Uterus (tissue), 4 donors: ENCODE results near the gene OTOP3. TPM values are rescaled to one million over a fixed set of nuclear protein-coding genes. Genes with fewer than 3 reads are reported as not detected.

Source experiments
- DNase-seq, 2 donors: peaks; one replicate each; pipeline ENCODE4 v3.0.0-alpha.2; 2019 to 2020
- H3K27ac ChIP-seq, 2 donors: fragments of 200-600 bp; sonication (generic); 1 replicate in 1 of 2; 2 replicates in 1 of 2; pipeline ENCODE4 v1.5.1; 2016 to 2018
- H3K27me3 ChIP-seq, 2 donors: fragments of 200-600 bp; sonication (generic); one replicate each; pipeline ENCODE4 v1.5.1; 2018 to 2019; ENCODE audit warnings: control low read depth in 1 of 2
- H3K36me3 ChIP-seq, 2 donors: fragments of 200-600 bp; sonication (generic); one replicate each; pipeline ENCODE4 v1.5.1; 2019; ENCODE audit warnings: control low read depth in 1 of 2
- H3K4me1 ChIP-seq, 2 donors: fragments of 200-600 bp; sonication (generic); one replicate each; pipeline ENCODE4 v1.5.1; 2018 to 2019; ENCODE audit warnings: control low read depth in 1 of 2
- H3K4me3 ChIP-seq, 2 donors: fragments of 200-600 bp; sonication (generic); 1 replicate in 1 of 2; 2 replicates in 1 of 2; pipeline ENCODE4 v1.5.1; 2018 to 2019; ENCODE audit warnings: mild to moderate bottlenecking in 1 of 2
- H3K9me3 ChIP-seq, 2 donors: fragments of 200-600 bp; sonication (generic); one replicate each; pipeline ENCODE4 v1.5.1; 2019; ENCODE audit warnings: control low read depth in 1 of 2
- CTCF ChIP-seq, 4 experiments: fragments of 200-600 bp in 2 of 4; fragments of 450-650 bp in 2 of 4; sonication (generic) in 2 of 4; IDR thresholded peaks; one replicate each; pipeline ENCODE4 v1.5.1; 2016 to 2019; ENCODE audit warnings: antibody characterized with exemption in 4 of 4, mild to moderate bottlenecking in 2 of 4, moderate library complexity in 1 of 4
- POLR2A ChIP-seq, 2 donors: fragments of 450-650 bp; IDR thresholded peaks; one replicate each; pipeline ENCODE4 v1.6.1; 2016; ENCODE audit warnings: antibody characterized with exemption in 2 of 2, mild to moderate bottlenecking in 1 of 2, moderate library complexity in 1 of 2
- intact Hi-C: fragments of 100-400 bp; cut with DNase I; formaldehyde crosslinking; loops from one replicate; pipeline ENCODE4 v1.15.1; 2023; ENCODE audit warnings: low total_unique reads
- total RNA-seq, 4 donors: library from RNA; depleted of rRNA in 3 of 4; stranded (reverse); fragments of >200 nt in 3 of 4; gene quantifications; one replicate each; pipeline versions ENCODE4 v1.1.0 to v1.2.4, GENCODE V29; 2014 to 2023
- donor health status: DM: yes; HTN: yes; CAD: no.

The OTOP3 gene
- total RNA-seq, 4 donors from 2014 or later = not detected

GRCh38 chr17:74962622-74963394 lies 27.1 kb downstream of the OTOP3 start:
- no peak overlapping the region for H3K27ac ChIP-seq
- intact Hi-C loops = loop anchor here (10.0 kb wide), 2 partner anchors 52 to 242 kb away; partner anchors contain the start of genes MRPL58 and NUP85

GRCh38 chr17:74963656-74964055 lies 28.0 kb downstream of the OTOP3 start:
- TF ChIP-seq CTCF (IDR thresholded peaks at IDR 0.05) (no peak), POLR2A (IDR thresholded peaks at IDR 0.05) (no peak)
- no peaks in the 10 kb centered on the region for H3K4me1 ChIP-seq
- no peak overlapping the region for H3K27ac ChIP-seq
- intact Hi-C loops = loop anchor here (10.0 kb wide), 2 partner anchors 51 to 241 kb away; partner anchors contain the start of genes MRPL58 and NUP85
- DNase-seq = no peak
- H3K36me3 ChIP-seq = no peaks in the 10 kb centered on the region
- no peak overlapping the region for H3K4me3 ChIP-seq
- H3K9me3 ChIP-seq = no peaks in the 10 kb centered on the region
- no peaks in the 10 kb centered on the region for H3K27me3 ChIP-seq

More at GRCh38 chr17:74962622-74963394, 27.1 kb downstream of the OTOP3 start:
- Histone ChIP-seq H3K27me3 (no peaks in the 10 kb centered on the region), H3K9me3 (no peaks in the 10 kb centered on the region), H3K36me3 (no peaks in the 10 kb centered on the region), H3K4me3 (no peak overlapping the region), H3K4me1 (no peaks in the 10 kb centered on the region)
- TF ChIP-seq POLR2A (IDR thresholded peaks at IDR 0.05) (no peak), CTCF (IDR thresholded peaks at IDR 0.05) (no peak)
- no peak for DNase-seq

- DNase-seq = no peak
- TF ChIP-seq POLR2A (IDR thresholded peaks at IDR 0.05) = no peak
- TF ChIP-seq CTCF (IDR thresholded peaks at IDR 0.05) = no peak
- intact Hi-C loops = loop anchor here (10.0 kb wide), 2 partner anchors 50 to 240 kb away; partner anchors contain the start of genes MRPL58 and NUP85
These were observed 28.6 kb downstream of the OTOP3 start for GRCh38 chr17:74964246-74964761.

GRCh38 chr17:74964988-74965622 lies 29.4 kb downstream of the OTOP3 start:
- intact Hi-C loops = loop anchor here (10.0 kb wide), 2 partner anchors 50 to 240 kb away; partner anchors contain the start of genes MRPL58 and NUP85
- Histone ChIP-seq H3K4me1 (no peaks in the 10 kb centered on the region), H3K9me3 (no peaks in the 10 kb centered on the region), H3K27me3 (no peaks in the 10 kb centered on the region), H3K4me3 (no peak overlapping the region), H3K27ac (no peak overlapping the region), H3K36me3 (no peaks in the 10 kb centered on the region)
- no peak for DNase-seq
- TF ChIP-seq POLR2A (IDR thresholded peaks at IDR 0.05) = no peak
- TF ChIP-seq CTCF (IDR thresholded peaks at IDR 0.05) = no peak

More at GRCh38 chr17:74964246-74964761, 28.6 kb downstream of the OTOP3 start:
- no peaks in the 10 kb centered on the region for H3K9me3 ChIP-seq
- no peak overlapping the region for H3K27ac ChIP-seq
- no peaks in the 10 kb centered on the region for H3K4me1 ChIP-seq
- no peaks in the 10 kb centered on the region for H3K36me3 ChIP-seq
- H3K27me3 ChIP-seq = no peaks in the 10 kb centered on the region
- H3K4me3 ChIP-seq = no peak overlapping the region
